B cell (primary cell): Measurements from ENCODE around the gene ZC3H7B. TPM values are rescaled to one million over a fixed set of nuclear protein-coding genes. Genes with fewer than 3 reads are reported as not detected.

Source experiments
- ATAC-seq: fragments of 200-7000 bp; cut with Tn5 transposase; one replicate; pipeline ENCODE4 v1.10.0; 2021; ENCODE audit warnings: low read depth, mild to moderate bottlenecking, moderate number of reproducible peaks, moderate library complexity
- CTCF ChIA-PET: fragments of 350-600 bp; sonication (Branson Sonifier 250); formaldehyde crosslinking; loops from one replicate; lab custom pipeline; 2021; ENCODE audit warnings: antibody characterized with exemption, inconsistent platforms; lab: Charles Lee
- POLR2A ChIA-PET: fragments of 350-600 bp; sonication (Branson Sonifier 250); formaldehyde crosslinking; loops from one replicate; lab custom pipeline; 2021; ENCODE audit warnings: antibody characterized with exemption; lab: Charles Lee
- DNase-seq: peaks from one replicate; pipeline ENCODE4 v3.0.0; 2013
- H2AFZ ChIP-seq: 2 replicates; pipeline ENCODE4 v1.6.1; 2012; ENCODE audit warnings: mild to moderate bottlenecking, low read depth, low read length; ENCODE audit not compliant: insufficient read depth, poor library complexity, severe bottlenecking
- H3K27ac ChIP-seq, 2 donors: 1 replicate in 1 of 2; 2 replicates in 1 of 2; pipeline ENCODE4 v1.5.1; 2012 to 2013; ENCODE audit warnings: low read length in 2 of 2, mild to moderate bottlenecking in 2 of 2, moderate library complexity in 1 of 2
- H3K27me3 ChIP-seq, 4 experiments: fragments of 200-600 bp in 1 of 4; sonication (generic) in 1 of 4; replicated peaks in 1 of 4; 1 replicate in 2 of 4; 2 replicates in 2 of 4; pipeline versions ENCODE4 v1.6.1 to v1.7.0; 2013 to 2016; ENCODE audit warnings: low read length in 3 of 4, mild to moderate bottlenecking in 2 of 4, mixed read lengths in 1 of 4, moderate library complexity in 1 of 4; ENCODE audit not compliant: insufficient read depth in 4 of 4, control insufficient read depth in 3 of 4; ENCODE audit errors: control extremely low read depth in 1 of 4
- H3K36me3 ChIP-seq, 2 experiments: replicated peaks in 1 of 2; 1 replicate in 1 of 2; 2 replicates in 1 of 2; pipeline versions ENCODE4 v1.6.1 to v1.7.1; 2013; ENCODE audit warnings: low read length in 1 of 2; ENCODE audit not compliant: insufficient read depth in 2 of 2, control insufficient read depth in 1 of 2; ENCODE audit errors: control extremely low read depth in 1 of 2, extremely low read depth in 1 of 2
- H3K4me1 ChIP-seq, 2 donors: fragments of 200-600 bp in 1 of 2; sonication (generic) in 1 of 2; 1 replicate in 1 of 2; 2 replicates in 1 of 2; pipeline versions ENCODE4 v1.5.1 to v1.6.1; 2013 to 2017; ENCODE audit warnings: low read length in 2 of 2; ENCODE audit not compliant: control insufficient read depth in 2 of 2, insufficient read depth in 2 of 2
- H3K4me2 ChIP-seq: replicated peaks from 2 replicates; pipeline ENCODE3; 2012; ENCODE audit warnings: mild to moderate bottlenecking, low read depth, low read length; ENCODE audit not compliant: poor library complexity, severe bottlenecking
- H3K4me3 ChIP-seq, 5 experiments: fragments of 200-600 bp in 1 of 5; sonication (generic) in 1 of 5; 1 replicate in 3 of 5; 2 replicates in 2 of 5; pipeline versions ENCODE4 v1.5.1 to v1.7.0; 2011 to 2016; ENCODE audit warnings: low read length in 4 of 5, mild to moderate bottlenecking in 4 of 5, low read depth in 2 of 5, control low read depth in 1 of 5, moderate library complexity in 1 of 5; ENCODE audit not compliant: insufficient read depth in 1 of 5; ENCODE audit errors: control extremely low read depth in 1 of 5, extremely low read depth in 1 of 5
- H3K79me2 ChIP-seq: fragments of 200-600 bp; sonication (generic); one replicate; pipeline ENCODE4 v1.6.0; 2016; ENCODE audit warnings: low read length; ENCODE audit not compliant: control insufficient read depth, insufficient read depth
- H3K9ac ChIP-seq: fragments of 200-600 bp; sonication (generic); 2 replicates; pipeline ENCODE4 v1.6.1; 2017; ENCODE audit warnings: mild to moderate bottlenecking, low read length, moderate library complexity
- H3K9me3 ChIP-seq, 3 donors: one replicate each; pipeline versions ENCODE4 v1.6.1 to v1.7.1; 2013; ENCODE audit warnings: low read length in 2 of 3; ENCODE audit not compliant: control insufficient read depth in 2 of 3, insufficient read depth in 1 of 3; ENCODE audit errors: control extremely low read depth in 1 of 3
- H4K20me1 ChIP-seq: 2 replicates; pipeline ENCODE4 v1.6.0; 2012; ENCODE audit warnings: mild to moderate bottlenecking, low read length; ENCODE audit not compliant: insufficient read depth, control insufficient read depth, poor library complexity, severe bottlenecking
- H3K27ac Mint-ChIP-seq: one replicate; pipeline ENCODE4 v1.8.0; 2021; ENCODE audit warnings: mixed read lengths
- H3K27me3 Mint-ChIP-seq: one replicate; pipeline ENCODE4 v1.8.0; 2021; ENCODE audit warnings: mixed read lengths
- H3K4me1 Mint-ChIP-seq: one replicate; pipeline ENCODE4 v1.8.0; 2021; ENCODE audit warnings: mixed read lengths
- H3K4me3 Mint-ChIP-seq: one replicate; pipeline ENCODE4 v1.8.0; 2021; ENCODE audit warnings: mixed read lengths
- H3K9me3 Mint-ChIP-seq: one replicate; pipeline ENCODE4 v1.8.0; 2022; ENCODE audit warnings: mixed read lengths; ENCODE audit not compliant: insufficient read depth
- EZH2 ChIP-seq: IDR thresholded peaks from 2 replicates; pipeline ENCODE4 v1.6.1; 2012; ENCODE audit warnings: borderline replicate concordance, low read depth, mild to moderate bottlenecking, moderate library complexity, low read length; ENCODE audit not compliant: insufficient read depth, poor library complexity, severe bottlenecking
- WGBS: methylation state at CpG from one replicate; pipeline ENCODE4 v1.1.5; 2013; ENCODE audit warnings: missing lambda C conversion rate; ENCODE audit not compliant: insufficient coverage; 5-methylcytosine and 5-hydroxymethylcytosine counted together
- intact Hi-C: fragments of 100-400 bp; cut with micrococcal nuclease; formaldehyde crosslinking; loops from one replicate; pipeline ENCODE4 v1.10.0; 2022
- polyA minus RNA-seq: library from RNA; depleted of rRNA, polyadenylated mRNA; stranded (reverse); fragments of >200 nt; gene quantifications from 2 replicates; pipeline ENCODE4 v1.2.3, GENCODE V29; 2012
- polyA plus RNA-seq: library from polyadenylated mRNA; depleted of rRNA; stranded (reverse); fragments of >200 nt; gene quantifications from 2 replicates; pipeline ENCODE4 v1.2.3, GENCODE V29; 2012
- total RNA-seq, 2 donors: library from RNA; stranded (reverse); fragments of 120-200 nt in 1 of 2; gene quantifications; 1 replicate in 1 of 2; 2 replicates in 1 of 2; pipeline versions ENCODE4 v1.2.3 to v1.2.4, GENCODE V29; 2013 to 2022
- TF ChIP-seq, protein P1 (sequence below): fragments of 200-600 bp; IDR thresholded peaks from one replicate; pipeline ENCODE4 v1.8.0; 2022; ENCODE audit warnings: antibody characterized with exemption, mild to moderate bottlenecking

The ZC3H7B gene, protein sequence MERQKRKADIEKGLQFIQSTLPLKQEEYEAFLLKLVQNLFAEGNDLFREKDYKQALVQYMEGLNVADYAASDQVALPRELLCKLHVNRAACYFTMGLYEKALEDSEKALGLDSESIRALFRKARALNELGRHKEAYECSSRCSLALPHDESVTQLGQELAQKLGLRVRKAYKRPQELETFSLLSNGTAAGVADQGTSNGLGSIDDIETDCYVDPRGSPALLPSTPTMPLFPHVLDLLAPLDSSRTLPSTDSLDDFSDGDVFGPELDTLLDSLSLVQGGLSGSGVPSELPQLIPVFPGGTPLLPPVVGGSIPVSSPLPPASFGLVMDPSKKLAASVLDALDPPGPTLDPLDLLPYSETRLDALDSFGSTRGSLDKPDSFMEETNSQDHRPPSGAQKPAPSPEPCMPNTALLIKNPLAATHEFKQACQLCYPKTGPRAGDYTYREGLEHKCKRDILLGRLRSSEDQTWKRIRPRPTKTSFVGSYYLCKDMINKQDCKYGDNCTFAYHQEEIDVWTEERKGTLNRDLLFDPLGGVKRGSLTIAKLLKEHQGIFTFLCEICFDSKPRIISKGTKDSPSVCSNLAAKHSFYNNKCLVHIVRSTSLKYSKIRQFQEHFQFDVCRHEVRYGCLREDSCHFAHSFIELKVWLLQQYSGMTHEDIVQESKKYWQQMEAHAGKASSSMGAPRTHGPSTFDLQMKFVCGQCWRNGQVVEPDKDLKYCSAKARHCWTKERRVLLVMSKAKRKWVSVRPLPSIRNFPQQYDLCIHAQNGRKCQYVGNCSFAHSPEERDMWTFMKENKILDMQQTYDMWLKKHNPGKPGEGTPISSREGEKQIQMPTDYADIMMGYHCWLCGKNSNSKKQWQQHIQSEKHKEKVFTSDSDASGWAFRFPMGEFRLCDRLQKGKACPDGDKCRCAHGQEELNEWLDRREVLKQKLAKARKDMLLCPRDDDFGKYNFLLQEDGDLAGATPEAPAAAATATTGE
- 41.9 and 42.2 TPM in 2 replicates for total RNA-seq
- 23.1 TPM for total RNA-seq (2013)
- polyA plus RNA-seq, result 29.8 and 32.8 TPM in 2 replicates
- 32.8 and 42.6 TPM in 2 replicates for polyA minus RNA-seq

DNA sequence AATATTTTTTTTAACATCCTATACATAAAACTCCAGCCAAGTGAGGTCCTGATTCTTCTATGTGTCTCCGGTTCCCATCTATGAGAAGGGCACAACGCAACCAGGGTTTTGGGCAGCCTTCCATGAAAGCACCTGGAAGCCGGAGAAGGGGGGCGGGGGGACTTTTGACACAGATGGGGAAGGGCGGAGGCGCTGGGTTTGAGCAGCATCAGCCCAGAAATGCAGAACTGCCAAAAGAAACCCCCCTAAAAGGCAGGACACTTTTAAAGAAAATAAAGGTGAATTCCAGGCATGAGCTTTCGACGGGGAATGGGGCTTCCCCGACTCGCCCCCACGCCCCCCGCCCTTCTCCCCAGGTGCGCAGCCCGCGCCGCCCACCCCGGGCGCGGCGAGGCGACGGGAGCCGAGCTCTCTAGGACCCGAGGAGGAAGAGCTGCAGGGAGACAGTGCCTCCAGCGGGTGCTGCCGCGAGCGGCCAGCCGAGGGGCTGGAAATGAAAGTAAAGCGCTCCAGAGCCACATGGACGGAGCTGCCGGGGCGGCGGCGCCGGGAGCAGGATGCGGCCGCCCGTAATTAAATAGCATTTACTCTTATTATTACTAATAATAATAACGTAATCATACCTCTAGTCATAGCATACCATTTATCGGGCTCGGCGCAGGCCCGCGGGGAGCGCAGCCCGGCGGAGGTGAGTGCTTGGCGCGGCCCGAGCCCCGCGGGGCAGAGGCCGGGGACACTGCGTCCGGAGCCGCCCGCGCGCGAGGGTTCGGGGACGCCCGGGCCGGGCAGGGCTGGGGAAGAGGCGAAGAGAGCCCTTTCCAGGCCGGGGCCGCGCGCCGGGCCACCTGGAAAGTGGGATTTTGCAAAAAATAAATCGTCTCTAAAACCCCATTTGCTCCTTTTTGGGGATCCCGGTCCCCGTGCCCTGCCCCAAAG lies at the start of gene ZC3H7B:
Gene ZC3H7B (plus strand): TSS at position 441 of the 936 bp plus-strand sequence. CDS start 19,136 bp downstream, outside the sequence.
- Mint-ChIP-seq H3K4me3 (peak within 1 kb of the TSS; percentile 86), H3K9me3 (no peaks in the 10 kb centered on the region), H3K27ac (peak within 1 kb of the TSS; percentile 75), H3K27me3 (no peaks in the 10 kb centered on the region), H3K4me1 (peaks cover 28% of the 10 kb centered on the region)
- WGBS, result 2% methylated on average over 54 of the region's 74 CpGs
- Histone ChIP-seq H3K4me3 (peak within 1 kb of the TSS; percentile 59 to 95 (median 86)), H3K9me3 (no peaks in the 10 kb centered on the region), H3K27ac (peak within 1 kb of the TSS; percentile 73 to 84), H3K4me1 (peaks cover 13 to 17% of the 10 kb centered on the region in 2 donors), H3K4me2 (peak within 1 kb of the TSS; percentile 98), H3K36me3 (peaks cover 1 to 3% of the 10 kb centered on the region in 2 experiments), H3K27me3 (no peaks in the 10 kb centered on the region), H4K20me1 (peaks cover 13% of the 10 kb centered on the region), H3K9ac (peak within 1 kb of the TSS; percentile 97), H2AFZ (peak within 1 kb of the TSS; percentile 90), H3K79me2 (peaks cover 54% of the 10 kb centered on the region)
- ChIA-PET POLR2A (interaction anchor here (0.9 to 1.9 kb wide), 3 partner anchors 13 to 80 kb away, joined by 3 to 22 read pairs (median 12); partner anchors contain the start of genes RANGAP1 and TEF), CTCF (interaction anchor here (0.9 to 1.2 kb wide), 7 partner anchors 9 to 378 kb away, joined by 3 to 11 read pairs (median 3); partner anchors contain the start of gene RANGAP1)
- TF ChIP-seq, protein P1, sequence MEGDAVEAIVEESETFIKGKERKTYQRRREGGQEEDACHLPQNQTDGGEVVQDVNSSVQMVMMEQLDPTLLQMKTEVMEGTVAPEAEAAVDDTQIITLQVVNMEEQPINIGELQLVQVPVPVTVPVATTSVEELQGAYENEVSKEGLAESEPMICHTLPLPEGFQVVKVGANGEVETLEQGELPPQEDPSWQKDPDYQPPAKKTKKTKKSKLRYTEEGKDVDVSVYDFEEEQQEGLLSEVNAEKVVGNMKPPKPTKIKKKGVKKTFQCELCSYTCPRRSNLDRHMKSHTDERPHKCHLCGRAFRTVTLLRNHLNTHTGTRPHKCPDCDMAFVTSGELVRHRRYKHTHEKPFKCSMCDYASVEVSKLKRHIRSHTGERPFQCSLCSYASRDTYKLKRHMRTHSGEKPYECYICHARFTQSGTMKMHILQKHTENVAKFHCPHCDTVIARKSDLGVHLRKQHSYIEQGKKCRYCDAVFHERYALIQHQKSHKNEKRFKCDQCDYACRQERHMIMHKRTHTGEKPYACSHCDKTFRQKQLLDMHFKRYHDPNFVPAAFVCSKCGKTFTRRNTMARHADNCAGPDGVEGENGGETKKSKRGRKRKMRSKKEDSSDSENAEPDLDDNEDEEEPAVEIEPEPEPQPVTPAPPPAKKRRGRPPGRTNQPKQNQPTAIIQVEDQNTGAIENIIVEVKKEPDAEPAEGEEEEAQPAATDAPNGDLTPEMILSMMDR, result peak; percentile 51
- TF ChIP-seq EZH2, result no peak
- DNase-seq, result peak; percentile 94
- ATAC-seq, result peak; percentile 92
- intact Hi-C loops, result loop anchor here (1.0 to 5.0 kb wide), 3 partner anchors 15 to 349 kb away; partner anchors contain the start of genes RANGAP1, RBX1 and TEF
